Measurements from ENCODE around the gene ADH1A. TPM values are rescaled to one million over a fixed set of nuclear protein-coding genes. Genes with fewer than 3 reads are reported as not detected.
"Not testable (repeated sequence)": the region's sequence is repeated elsewhere in the genome, so short reads cannot be mapped to it uniquely, and the experiment has no call there.

ADH1A gene
- total RNA-seq, 1 donor from 2014 or later = not detected

- Mint-ChIP-seq H3K27ac (ENCODE audit: unreplicated experiment) (no peak overlapping the region), H3K36me3 (ENCODE audit: low read depth, unreplicated experiment) (no peaks in the 10 kb centered on the region), H3K4me1 (ENCODE audit: unreplicated experiment) (no peaks in the 10 kb centered on the region), H3K27me3 (ENCODE audit: unreplicated experiment) (peaks cover 2% of the 10 kb centered on the region), H3K4me3 (ENCODE audit: unreplicated experiment) (no peak overlapping the region), H3K9me3 (ENCODE audit: unreplicated experiment) (no peaks in the 10 kb centered on the region)
- no peak for TF ChIP-seq CTCF (IDR thresholded peaks at IDR 0.05; ENCODE audit: unreplicated experiment)
- DNase-seq (ENCODE audit: low spot score) = no peak
Observed at GRCh38 chr4:99264927-99265326, 25.9 kb downstream of the ADH1A start.

GRCh38 chr4:99252746-99253145 lies 38.0 kb downstream of the ADH1A start:
- no peak for TF ChIP-seq CTCF (IDR thresholded peaks at IDR 0.05; ENCODE audit: unreplicated experiment)
- DNase-seq (ENCODE audit: low spot score) = no peak
- no peak overlapping the region for H3K4me3 Mint-ChIP-seq (ENCODE audit: unreplicated experiment)
- H3K9me3 Mint-ChIP-seq (ENCODE audit: unreplicated experiment) = no peaks in the 10 kb centered on the region
- H3K27ac Mint-ChIP-seq (ENCODE audit: unreplicated experiment) = no peak overlapping the region
- H3K4me1 Mint-ChIP-seq (ENCODE audit: unreplicated experiment) = no peaks in the 10 kb centered on the region
- H3K27me3 Mint-ChIP-seq (ENCODE audit: unreplicated experiment) = peaks cover 4% of the 10 kb centered on the region
- no peaks in the 10 kb centered on the region for H3K36me3 Mint-ChIP-seq (ENCODE audit: low read depth, unreplicated experiment)

DNA sequence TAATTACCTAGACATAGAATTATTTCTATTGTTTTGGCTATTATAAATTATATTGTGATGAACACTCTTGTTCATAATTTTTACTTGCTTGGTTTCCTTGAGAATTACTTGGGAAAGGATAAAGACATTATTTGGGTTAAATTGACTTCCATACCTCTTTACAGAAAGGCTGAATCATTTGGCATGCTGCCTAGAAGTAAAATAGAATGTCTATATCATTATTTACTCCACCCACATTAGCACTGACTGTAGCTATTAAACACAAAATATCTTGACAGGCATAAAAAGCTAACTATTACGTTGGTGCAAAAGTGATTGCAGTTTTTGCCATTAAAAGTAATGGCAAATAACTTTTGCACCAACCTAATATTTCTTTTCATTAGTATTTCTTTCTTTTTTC lies 42.1 kb downstream of the ADH1A start:
- no peak for TF ChIP-seq CTCF (IDR thresholded peaks at IDR 0.05; ENCODE audit: unreplicated experiment)
- DNase-seq (ENCODE audit: low spot score) = no peak
- Mint-ChIP-seq H3K4me1 (ENCODE audit: unreplicated experiment) (no peaks in the 10 kb centered on the region), H3K27ac (ENCODE audit: unreplicated experiment) (no peak overlapping the region), H3K4me3 (ENCODE audit: unreplicated experiment) (no peak overlapping the region), H3K36me3 (ENCODE audit: low read depth, unreplicated experiment) (no peaks in the 10 kb centered on the region), H3K27me3 (ENCODE audit: unreplicated experiment) (peaks cover 5% of the 10 kb centered on the region), H3K9me3 (ENCODE audit: unreplicated experiment) (no peaks in the 10 kb centered on the region)

DNA sequence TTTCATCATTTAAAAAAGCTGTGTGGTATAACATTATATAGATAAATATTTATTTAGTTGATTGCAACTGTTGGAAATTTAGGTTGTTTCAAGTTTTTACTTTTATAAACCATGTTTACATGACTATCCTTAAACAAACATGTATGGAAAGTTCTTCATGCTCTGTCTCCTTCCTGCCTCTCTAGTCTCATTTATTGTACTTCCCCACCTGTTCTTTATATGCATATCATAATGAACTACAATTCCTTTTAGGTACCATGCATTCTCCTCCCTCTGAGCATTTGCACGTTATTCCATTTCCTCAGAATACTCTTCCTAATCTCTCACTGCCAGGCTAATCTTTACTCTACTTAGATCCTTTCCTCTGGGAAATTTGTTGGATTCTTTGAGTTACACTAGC lies 54.8 kb downstream of the ADH1A start:
- H3K9me3 Mint-ChIP-seq (ENCODE audit: unreplicated experiment) = no peaks in the 10 kb centered on the region
- H3K27me3 Mint-ChIP-seq (ENCODE audit: unreplicated experiment) = peaks cover 2% of the 10 kb centered on the region
- no peak overlapping the region for H3K4me3 Mint-ChIP-seq (ENCODE audit: unreplicated experiment)
- H3K36me3 Mint-ChIP-seq (ENCODE audit: low read depth, unreplicated experiment) = no peaks in the 10 kb centered on the region
- TF ChIP-seq CTCF (IDR thresholded peaks at IDR 0.05; ENCODE audit: unreplicated experiment) = no peak
- no peaks in the 10 kb centered on the region for H3K4me1 Mint-ChIP-seq (ENCODE audit: unreplicated experiment)
- no peak overlapping the region for H3K27ac Mint-ChIP-seq (ENCODE audit: unreplicated experiment)
- DNase-seq (ENCODE audit: low spot score) = no peak

- no peak for DNase-seq (ENCODE audit: low spot score)
- H3K27me3 Mint-ChIP-seq (ENCODE audit: unreplicated experiment) = peaks cover 2% of the 10 kb centered on the region
- H3K9me3 Mint-ChIP-seq (ENCODE audit: unreplicated experiment) = no peaks in the 10 kb centered on the region
- peaks cover 3% of the 10 kb centered on the region for H3K4me1 Mint-ChIP-seq (ENCODE audit: unreplicated experiment)
- TF ChIP-seq CTCF (IDR thresholded peaks at IDR 0.05; ENCODE audit: unreplicated experiment) = no peak
- H3K4me3 Mint-ChIP-seq (ENCODE audit: unreplicated experiment) = no peak overlapping the region
- no peak overlapping the region for H3K27ac Mint-ChIP-seq (ENCODE audit: unreplicated experiment)
- H3K36me3 Mint-ChIP-seq (ENCODE audit: low read depth, unreplicated experiment) = no peaks in the 10 kb centered on the region
Observed at GRCh38 chr4:99234331-99235010, 56.3 kb downstream of the ADH1A start.

GRCh38 chr4:99233397-99233796 lies 57.4 kb downstream of the ADH1A start:
- not testable (repeated sequence) for H3K4me3 Mint-ChIP-seq (ENCODE audit: unreplicated experiment); H3K27me3 Mint-ChIP-seq (ENCODE audit: unreplicated experiment); H3K36me3 Mint-ChIP-seq (ENCODE audit: low read depth, unreplicated experiment); H3K4me1 Mint-ChIP-seq (ENCODE audit: unreplicated experiment); DNase-seq (ENCODE audit: low spot score); H3K9me3 Mint-ChIP-seq (ENCODE audit: unreplicated experiment); H3K27ac Mint-ChIP-seq (ENCODE audit: unreplicated experiment)

GRCh38 chr4:99228706-99229105 lies 62.1 kb downstream of the ADH1A start:
- H3K9me3 Mint-ChIP-seq (ENCODE audit: unreplicated experiment); H3K27ac Mint-ChIP-seq (ENCODE audit: unreplicated experiment); H3K27me3 Mint-ChIP-seq (ENCODE audit: unreplicated experiment); H3K4me3 Mint-ChIP-seq (ENCODE audit: unreplicated experiment); DNase-seq (ENCODE audit: low spot score); H3K4me1 Mint-ChIP-seq (ENCODE audit: unreplicated experiment); H3K36me3 Mint-ChIP-seq (ENCODE audit: low read depth, unreplicated experiment): not testable (repeated sequence)

GRCh38 chr4:99227646-99228045 lies 63.1 kb downstream of the ADH1A start:
- not testable (repeated sequence) for H3K4me3 Mint-ChIP-seq (ENCODE audit: unreplicated experiment); H3K9me3 Mint-ChIP-seq (ENCODE audit: unreplicated experiment); H3K4me1 Mint-ChIP-seq (ENCODE audit: unreplicated experiment); H3K27ac Mint-ChIP-seq (ENCODE audit: unreplicated experiment); H3K27me3 Mint-ChIP-seq (ENCODE audit: unreplicated experiment); DNase-seq (ENCODE audit: low spot score); H3K36me3 Mint-ChIP-seq (ENCODE audit: low read depth, unreplicated experiment)

Data from endothelial cell (in vitro differentiated cells).